ENCODE results near the gene TRABD2A. TPM values are rescaled to one million over a fixed set of nuclear protein-coding genes. Genes with fewer than 3 reads are reported as not detected.

TRABD2A gene
- total and polyA plus RNA-seq, 7 donors = 0.16 to 46.4 (median 3.6) TPM

- intact Hi-C loops (cut with DNase I) = no loop called here
- no peak for TF ChIP-seq POLR2A (IDR thresholded peaks at IDR 0.05)
- no peak for TF ChIP-seq CTCF (IDR thresholded peaks at IDR 0.05)
- no peak for TF ChIP-seq EP300 (IDR thresholded peaks at IDR 0.05)
- TF ChIP-seq POLR2AphosphoS5 (IDR thresholded peaks at IDR 0.05) = no peak
- Histone ChIP-seq H3K4me3 (no peak overlapping the region), H3K36me3 (no peaks in the 10 kb centered on the region), H3K9me3 (no peaks in the 10 kb centered on the region), H3K27ac (no peak overlapping the region), H3K4me1 (no peaks in the 10 kb centered on the region), H3K27me3 (no peaks in the 10 kb centered on the region)
- 65 to 70% methylated on average over 6 of the region's 6 CpGs for WGBS, 2 donors
- no peak for DNase-seq
Observed at GRCh38 chr2:84856787-84857186, 24.1 kb downstream of the TRABD2A start.

- no peaks in the 10 kb centered on the region for H3K36me3 ChIP-seq
- intact Hi-C loops (cut with DNase I) = no loop called here
Observed at GRCh38 chr2:84855731-84856130, 25.2 kb downstream of the TRABD2A start.

GRCh38 chr2:84854850-84855249 lies 26.0 kb downstream of the TRABD2A start:
- Histone ChIP-seq H3K27ac (no peak overlapping the region), H3K9me3 (no peaks in the 10 kb centered on the region), H3K27me3 (no peaks in the 10 kb centered on the region), H3K4me1 (no peaks in the 10 kb centered on the region), H3K36me3 (no peaks in the 10 kb centered on the region), H3K4me3 (no peak overlapping the region)
- no peak for DNase-seq
- 75 to 80% methylated on average over 4 of the region's 4 CpGs for WGBS, 2 donors
- intact Hi-C loops (cut with DNase I) = no loop called here
- TF ChIP-seq POLR2AphosphoS5 (IDR thresholded peaks at IDR 0.05) (no peak), EP300 (IDR thresholded peaks at IDR 0.05) (no peak), POLR2A (IDR thresholded peaks at IDR 0.05) (no peak), CTCF (IDR thresholded peaks at IDR 0.05) (no peak)

More at GRCh38 chr2:84855731-84856130, 25.2 kb downstream of the TRABD2A start:
- Histone ChIP-seq H3K27me3 (no peaks in the 10 kb centered on the region), H3K9me3 (no peaks in the 10 kb centered on the region), H3K27ac (no peak overlapping the region), H3K4me3 (no peak overlapping the region), H3K4me1 (no peaks in the 10 kb centered on the region)
- TF ChIP-seq EP300 (IDR thresholded peaks at IDR 0.05) (no peak), POLR2A (IDR thresholded peaks at IDR 0.05) (no peak), POLR2AphosphoS5 (IDR thresholded peaks at IDR 0.05) (no peak), CTCF (IDR thresholded peaks at IDR 0.05) (no peak)
- WGBS, 2 donors = 68 to 79% methylated on average over 11 of the region's 11 CpGs
- no peak for DNase-seq

- no peak for DNase-seq
- Histone ChIP-seq H3K4me3 (no peak overlapping the region), H3K9me3 (no peaks in the 10 kb centered on the region), H3K36me3 (no peaks in the 10 kb centered on the region), H3K27ac (no peak overlapping the region), H3K4me1 (no peaks in the 10 kb centered on the region), H3K27me3 (no peaks in the 10 kb centered on the region)
- WGBS, 2 donors = 86 to 89% methylated on average over 3 of the region's 3 CpGs
- TF ChIP-seq CTCF (IDR thresholded peaks at IDR 0.05) (no peak), EP300 (IDR thresholded peaks at IDR 0.05) (no peak), POLR2AphosphoS5 (IDR thresholded peaks at IDR 0.05) (no peak), POLR2A (IDR thresholded peaks at IDR 0.05) (no peak)
- intact Hi-C loops (cut with DNase I) = no loop called here
Observed at GRCh38 chr2:84851876-84852275, 29.0 kb downstream of the TRABD2A start.

GRCh38 chr2:84850471-84850870 lies 30.4 kb downstream of the TRABD2A start:
- 95% methylated on average over 4 of the region's 4 CpGs for WGBS, 2 donors
- no peak for TF ChIP-seq EP300 (IDR thresholded peaks at IDR 0.05)
- no peak for TF ChIP-seq CTCF (IDR thresholded peaks at IDR 0.05)
- no peak for TF ChIP-seq POLR2AphosphoS5 (IDR thresholded peaks at IDR 0.05)
- TF ChIP-seq POLR2A (IDR thresholded peaks at IDR 0.05) = no peak
- intact Hi-C loops (cut with DNase I) = no loop called here

More at GRCh38 chr2:84850471-84850870, 30.4 kb downstream of the TRABD2A start:
- no peaks in the 10 kb centered on the region for H3K36me3 ChIP-seq
- H3K27me3 ChIP-seq = no peaks in the 10 kb centered on the region
- no peak for DNase-seq
- no peak overlapping the region for H3K4me3 ChIP-seq
- H3K4me1 ChIP-seq = no peaks in the 10 kb centered on the region
- no peak overlapping the region for H3K27ac ChIP-seq
- H3K9me3 ChIP-seq = no peaks in the 10 kb centered on the region

Measured in sigmoid colon (tissue), 7 donors.